GM19351 (cell line): ENCODE results near the gene KDSR.

ENCODE experiments used
- ATAC-seq: cut with Tn5 transposase; IDR thresholded peaks from one replicate; pipeline ENCODE4 v1.9.1; 2021; ENCODE audit warnings: mild to moderate bottlenecking, moderate library complexity; ENCODE audit not compliant: unreplicated experiment

The KDSR gene

GRCh38 chr18:63284827-63285733 lies 81.9 kb downstream of the KDSR start:
- ATAC-seq: peak; percentile 99

DNA sequence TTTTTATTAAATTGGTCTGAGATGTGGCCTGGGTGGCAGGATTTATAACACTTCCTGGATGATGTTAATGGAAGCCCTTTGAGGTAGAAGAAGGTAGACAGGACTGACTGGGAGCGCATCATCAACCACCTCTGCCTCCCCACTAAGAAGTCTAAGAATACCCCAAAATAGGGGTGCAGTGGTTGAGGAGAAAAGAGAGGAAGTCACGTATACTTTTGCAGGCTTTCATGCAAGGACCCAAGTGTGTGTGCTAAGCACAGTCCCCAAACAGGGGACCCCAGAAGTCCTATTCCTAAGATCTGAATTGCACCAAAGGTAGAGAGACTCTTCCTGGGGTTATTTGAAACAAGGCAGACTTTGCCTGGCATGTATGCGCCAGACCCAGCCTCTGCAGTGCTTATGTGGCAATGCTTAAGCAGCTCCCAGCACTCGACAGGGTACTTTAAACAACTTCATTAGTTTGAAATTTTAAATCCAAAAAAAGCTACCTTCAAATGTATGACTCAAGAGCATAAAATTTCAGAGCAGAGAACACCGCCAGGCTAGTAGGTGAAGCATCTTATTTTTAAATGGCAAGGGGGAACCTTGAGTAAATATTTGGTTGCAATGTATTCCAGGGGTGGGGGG lies 82.7 kb downstream of the KDSR start:
- no peak for ATAC-seq

GRCh38 chr18:63283305-63284094 lies 83.5 kb downstream of the KDSR start:
- ATAC-seq: no peak

- no peak for ATAC-seq
Measured at GRCh38 chr18:63282793-63283192, 84.2 kb downstream of the KDSR start.
